Measurements from ENCODE around the gene KRT6A. TPM values are rescaled to one million over a fixed set of nuclear protein-coding genes. Genes with fewer than 3 reads are reported as not detected.

Gene KRT6A
- total and polyA plus RNA-seq, 8 donors, result 0.89 to 260 (median 11.9) TPM; not detected in 1

GRCh38 chr12:52534482-52534881 is 41.4 kb upstream of the KRT6A start:
- Histone ChIP-seq H3K9me3 (no peaks in the 10 kb centered on the region), H3K36me3 (no peaks in the 10 kb centered on the region), H3K4me3 (no peak overlapping the region), H3K27ac (no peak overlapping the region), H3K4me1 (peaks cover under 1 to 19% (median 6%) of the 10 kb centered on the region in 4 donors), H3K27me3 (no peaks in the 10 kb centered on the region)
- WGBS, 5 donors, result 43 to 78% (median 73%) methylated on average over 5 of the region's 5 CpGs
- TF ChIP-seq EP300 (IDR thresholded peaks at IDR 0.05) (no peak), POLR2A (IDR thresholded peaks at IDR 0.05) (no peak), POLR2AphosphoS5 (IDR thresholded peaks at IDR 0.05) (no peak), CTCF (IDR thresholded peaks at IDR 0.05) (no peak)
- intact Hi-C loops (cut with DNase I; ENCODE audit: low total_unique reads), result no loop called here
- DNase-seq, result no peak

- Histone ChIP-seq H3K9me3 (no peaks in the 10 kb centered on the region), H3K27me3 (no peaks in the 10 kb centered on the region), H3K27ac (no peak overlapping the region), H3K36me3 (no peaks in the 10 kb centered on the region), H3K4me3 (no peak overlapping the region), H3K4me1 (peaks cover 0 to 13% (median under 1%) of the 10 kb centered on the region in 4 donors)
- DNase-seq, result no peak
- TF ChIP-seq POLR2A (IDR thresholded peaks at IDR 0.05), result no peak
- no peak for TF ChIP-seq EP300 (IDR thresholded peaks at IDR 0.05)
- TF ChIP-seq CTCF (IDR thresholded peaks at IDR 0.05), result no peak
- no peak for TF ChIP-seq POLR2AphosphoS5 (IDR thresholded peaks at IDR 0.05)
- intact Hi-C loops (cut with DNase I; ENCODE audit: low total_unique reads), result no loop called here
- 72 to 79% (median 78%) methylated on average over 9 to 10 of the region's 10 CpGs for WGBS, 5 donors
Observed at GRCh38 chr12:52533686-52534470, 40.8 kb upstream of the KRT6A start.

- no peak for TF ChIP-seq POLR2A (IDR thresholded peaks at IDR 0.05)
- no peak for TF ChIP-seq CTCF (IDR thresholded peaks at IDR 0.05)
- TF ChIP-seq POLR2AphosphoS5 (IDR thresholded peaks at IDR 0.05), result no peak
- no peak for TF ChIP-seq EP300 (IDR thresholded peaks at IDR 0.05)
- WGBS, 5 donors, result 67 to 84% (median 78%) methylated on average over 4 of the region's 4 CpGs
- Histone ChIP-seq H3K27ac (no peak overlapping the region), H3K27me3 (no peaks in the 10 kb centered on the region), H3K36me3 (no peaks in the 10 kb centered on the region), H3K4me3 (no peak overlapping the region), H3K9me3 (no peaks in the 10 kb centered on the region), H3K4me1 (peaks cover 0 to 8% (median 0%) of the 10 kb centered on the region in 4 donors)
- no peak for DNase-seq
- intact Hi-C loops (cut with DNase I; ENCODE audit: low total_unique reads), result no loop called here
Observed at GRCh38 chr12:52532636-52533035, 39.6 kb upstream of the KRT6A start.

GRCh38 chr12:52531566-52532300 is 38.7 kb upstream of the KRT6A start:
- TF ChIP-seq EP300 (IDR thresholded peaks at IDR 0.05), result no peak
- TF ChIP-seq POLR2AphosphoS5 (IDR thresholded peaks at IDR 0.05), result no peak
- no peak for TF ChIP-seq CTCF (IDR thresholded peaks at IDR 0.05)
- TF ChIP-seq POLR2A (IDR thresholded peaks at IDR 0.05), result no peak
- WGBS, 5 donors, result 65 to 85% (median 75%) methylated on average over 18 of the region's 18 CpGs
- Histone ChIP-seq H3K27me3 (no peaks in the 10 kb centered on the region), H3K27ac (no peak overlapping the region), H3K4me3 (no peak overlapping the region), H3K36me3 (no peaks in the 10 kb centered on the region), H3K4me1 (peaks cover 0 to 8% (median 0%) of the 10 kb centered on the region in 4 donors), H3K9me3 (no peaks in the 10 kb centered on the region)
- intact Hi-C loops (cut with DNase I; ENCODE audit: low total_unique reads), result no loop called here
- DNase-seq, result peak in 1 of 2 donors; percentile 23

Measured in stomach (tissue), 9 donors.